PC-9 (cell line): ENCODE measurements around the gene MIER2. TPM values are rescaled to one million over a fixed set of nuclear protein-coding genes. Genes with fewer than 3 reads are reported as not detected.
"Not testable (repeated sequence)": the region's sequence is repeated elsewhere in the genome, so short reads cannot be mapped to it uniquely, and the experiment has no call there.

ENCODE experiments used
- Bru-seq: library from RNA; stranded (reverse); fragments of 400-500 nt; gene quantifications from one replicate; lab custom pipeline; 2021; lab: Mats Ljungman, UMichigan
- BruChase-seq, 2 experiments: library from RNA; stranded (reverse); fragments of 400-500 nt; gene quantifications; one replicate each; lab custom pipeline; 2021; lab: Mats Ljungman, UMichigan
- BruUV-seq: library from RNA; stranded (reverse); fragments of 400-500 nt; replicated peaks from 2 replicates; lab custom pipeline; 2021; lab: Mats Ljungman, UMichigan
- CTCF ChIA-PET: fragments of 300-600 bp; sonication (Branson Sonifier 250); formaldehyde crosslinking; loops from one replicate; lab custom pipeline; 2022; ENCODE audit warnings: antibody characterized with exemption; lab: Charles Lee
- POLR2A ChIA-PET: fragments of 300-600 bp; sonication (Branson Sonifier 250); formaldehyde crosslinking; loops from one replicate; lab custom pipeline; 2022; ENCODE audit warnings: antibody characterized with exemption; ENCODE audit not compliant: unreplicated experiment; lab: Charles Lee
- DNase-seq, 2 experiments: peaks; one replicate each; pipeline versions ENCODE4 v3.0.0 to v3.0.0-alpha.2; 2015 to 2022; ENCODE audit warnings: mixed read lengths in 1 of 2
- H2AFZ ChIP-seq: fragments of 200-600 bp; sonication (generic); 2 replicates; pipeline ENCODE4 v1.8.1; 2017; ENCODE audit warnings: antibody characterized with exemption
- H3F3A ChIP-seq: fragments of 200-600 bp; sonication (generic); 2 replicates; pipeline ENCODE4 v1.8.1; 2017; ENCODE audit warnings: antibody characterized with exemption, mild to moderate bottlenecking, low read depth; ENCODE audit not compliant: insufficient read depth
- H3K27ac ChIP-seq: fragments of 200-600 bp; sonication (generic); 2 replicates; pipeline ENCODE4 v1.6.1; 2016; ENCODE audit warnings: mixed run types
- H3K27me3 ChIP-seq: fragments of 200-600 bp; sonication (generic); 2 replicates; pipeline ENCODE4 v1.6.1; 2016; ENCODE audit warnings: low read depth, mixed run types; ENCODE audit not compliant: insufficient read depth
- H3K36me3 ChIP-seq: fragments of 200-600 bp; sonication (generic); 2 replicates; pipeline ENCODE4 v1.6.1; 2016; ENCODE audit warnings: low read depth, mixed run types
- H3K4me1 ChIP-seq: fragments of 200-600 bp; sonication (generic); replicated peaks from 2 replicates; pipeline ENCODE4 v1.6.1; 2016; ENCODE audit warnings: mixed run types; ENCODE audit not compliant: insufficient read depth
- H3K4me2 ChIP-seq: fragments of 200-600 bp; sonication (generic); 2 replicates; pipeline ENCODE4 v1.6.1; 2017; ENCODE audit warnings: mixed run types
- H3K4me3 ChIP-seq: fragments of 200-600 bp; sonication (generic); 2 replicates; pipeline ENCODE4 v1.6.1; 2016; ENCODE audit warnings: mixed run types
- H3K79me2 ChIP-seq: fragments of 200-600 bp; sonication (generic); 2 replicates; pipeline ENCODE4 v1.6.1; 2017; ENCODE audit warnings: low read depth, mixed run types
- H3K9me2 ChIP-seq: fragments of 200-600 bp; sonication (generic); 2 replicates; pipeline ENCODE4 v1.8.1; 2017; ENCODE audit warnings: mild to moderate bottlenecking; ENCODE audit not compliant: insufficient read depth
- H3K9me3 ChIP-seq: fragments of 200-600 bp; sonication (generic); 2 replicates; pipeline ENCODE4 v1.8.1; 2016; ENCODE audit warnings: low read depth; ENCODE audit not compliant: insufficient read depth
- H4K20me1 ChIP-seq: fragments of 200-600 bp; sonication (generic); 2 replicates; pipeline ENCODE4 v1.8.1; 2017; ENCODE audit not compliant: insufficient read depth
- CTCF ChIP-seq: fragments of 200-600 bp; sonication (generic); conservative IDR thresholded peaks from 2 replicates; pipeline ENCODE4 v1.6.1; 2017; ENCODE audit warnings: mixed run types, antibody characterized with exemption, mild to moderate bottlenecking, moderate library complexity
- EZH2 ChIP-seq: fragments of 200-600 bp; sonication (generic); IDR thresholded peaks from 2 replicates; pipeline ENCODE4 v1.8.0; 2017; ENCODE audit warnings: antibody characterized with exemption, low read depth
- intact Hi-C: fragments of 100-400 bp; cut with micrococcal nuclease; formaldehyde crosslinking; loops from one replicate; pipeline ENCODE4 v1.10.0; 2022; ENCODE audit not compliant: unreplicated experiment
- long read RNA-seq: library from polyadenylated mRNA; stranded (forward); transcript quantifications from one replicate; pipeline ENCODE4 v2.0.0, GENCODE V29; 2022
- total RNA-seq: library from RNA; stranded (reverse); gene quantifications from 2 replicates; pipeline ENCODE4 v1.2.3, GENCODE V29; 2021

MIER2 gene
- total RNA-seq: 23.3 and 25.2 TPM in 2 replicates
- percentile 74 among the genes with signal in this experiment for Bru-seq, nascent RNA
- BruChase-seq, experiment 1, labeled RNA remaining after a 2-hour chase: percentile 66 among the genes with signal in this experiment
- BruChase-seq, experiment 2, labeled RNA remaining after a 6-hour chase: percentile 67 among the genes with signal in this experiment
- long read RNA-seq, full-length matches to known transcripts: 13 of 26 reads
- long read RNA-seq, partial matches to known transcripts: 2 of 26 reads
- long read RNA-seq, other reads (novel, unspliced or antisense): 11 of 26 reads

- no peaks in the 10 kb centered on the region for H3K9me3 ChIP-seq
- peak within 1 kb of the TSS; percentile 74 for H2AFZ ChIP-seq
- BruUV-seq: TSS peak; percentile 47
Observed at GRCh38 chr19:344625-345319, at the start of gene MIER2. MIER2 (minus strand) TSS chr19:344796; CDS start chr19:344782, 14 bp downstream.

GRCh38 chr19:393560-393959, 49.0 kb upstream of the MIER2 start:
- H4K20me1 ChIP-seq, H3K9me3 ChIP-seq, H3K4me2 ChIP-seq, CTCF ChIA-PET, H2AFZ ChIP-seq, H3K4me3 ChIP-seq, BruUV-seq, H3K9me2 ChIP-seq, H3F3A ChIP-seq, DNase-seq, H3K4me1 ChIP-seq, H3K36me3 ChIP-seq, intact Hi-C loops, H3K27ac ChIP-seq, POLR2A ChIA-PET, H3K79me2 ChIP-seq: not testable (repeated sequence)
- peaks cover 45% of the 10 kb centered on the region for H3K27me3 ChIP-seq

More at GRCh38 chr19:344625-345319, at the start of gene MIER2:
- TF ChIP-seq EZH2 (no peak), CTCF (no peak)
- H3K4me3 ChIP-seq: peak within 1 kb of the TSS; percentile 63
- ChIA-PET POLR2A (no interaction called here), CTCF (no interaction called here)
- H3K9me2 ChIP-seq: no peaks in the 10 kb centered on the region
- H3K4me2 ChIP-seq: peak within 1 kb of the TSS; percentile 80
- no peaks in the 10 kb centered on the region; the same call in 1 of the 2 replicates for H3F3A ChIP-seq
- H3K79me2 ChIP-seq: peaks cover 42% of the 10 kb centered on the region
- H4K20me1 ChIP-seq: peaks cover 19% of the 10 kb centered on the region
- peaks cover 22% of the 10 kb centered on the region for H3K4me1 ChIP-seq
- H3K27ac ChIP-seq: no peak within 1 kb of the TSS
- peak; percentile 37 to 92 for DNase-seq
- intact Hi-C loops: no loop called here
- no peaks in the 10 kb centered on the region for H3K27me3 ChIP-seq
- peaks cover 4% of the 10 kb centered on the region; the same call in 1 of the 2 replicates for H3K36me3 ChIP-seq

- peaks cover 37% of the 10 kb centered on the region for H3K27me3 ChIP-seq
- no peaks in the 10 kb centered on the region for H3K79me2 ChIP-seq
- ChIA-PET CTCF (no interaction called here), POLR2A (no interaction called here)
- intact Hi-C loops: no loop called here
- peaks cover 5% of the 10 kb centered on the region; the same call in 1 of the 2 replicates for H3F3A ChIP-seq
- no peaks in the 10 kb centered on the region for H4K20me1 ChIP-seq
- no peaks in the 10 kb centered on the region for H3K4me1 ChIP-seq
- H3K4me3 ChIP-seq: no peak overlapping the region
- no peaks in the 10 kb centered on the region for H3K9me2 ChIP-seq
- no peak overlapping the region for H3K27ac ChIP-seq
- no peak for DNase-seq
- H3K36me3 ChIP-seq: no peaks in the 10 kb centered on the region
- no peaks in the 10 kb centered on the region for H3K9me3 ChIP-seq
- no peak overlapping the region for H2AFZ ChIP-seq
- TF ChIP-seq CTCF (no peak), EZH2 (no peak)
- no peak overlapping the region for H3K4me2 ChIP-seq
- no TSS peak for BruUV-seq
Observed at GRCh38 chr19:392375-392970, 47.9 kb upstream of the MIER2 start.
